GM23338 (cell line): ENCODE data around the gene NDUFAF5. TPM values are rescaled to one million over a fixed set of nuclear protein-coding genes. Genes with fewer than 3 reads are reported as not detected.

Experiments used
- ATAC-seq: fragments of 200-7000 bp; cut with Tn5 transposase; 3 replicates; pipeline ENCODE4 v1.9.1; 2020
- DNase-seq: peaks from one replicate; pipeline ENCODE4 v3.0.0-alpha.2; 2015; ENCODE audit warnings: low spot score
- H2AFZ ChIP-seq: fragments of 200-600 bp; sonication (generic); 2 replicates; pipeline ENCODE4 v1.8.0; 2016; ENCODE audit warnings: antibody characterized with exemption, mild to moderate bottlenecking, moderate library complexity
- H3F3A ChIP-seq: fragments of 200-600 bp; sonication (generic); replicated peaks from 2 replicates; pipeline ENCODE4 v1.8.0; 2017; ENCODE audit warnings: antibody characterized with exemption, mixed run types, low read depth
- H3K27ac ChIP-seq: fragments of 200-600 bp; sonication (generic); 2 replicates; pipeline ENCODE4 v1.6.1; 2016; ENCODE audit warnings: low read depth
- H3K27me3 ChIP-seq: fragments of 200-600 bp; sonication (generic); 2 replicates; pipeline ENCODE4 v1.8.0; 2016; ENCODE audit warnings: mild to moderate bottlenecking, mixed run types, moderate library complexity; ENCODE audit not compliant: insufficient read depth
- H3K36me3 ChIP-seq: fragments of 200-600 bp; sonication (generic); 2 replicates; pipeline ENCODE4 v1.8.0; 2016; ENCODE audit warnings: mild to moderate bottlenecking; ENCODE audit not compliant: insufficient read depth
- H3K4me1 ChIP-seq: fragments of 200-600 bp; sonication (generic); 2 replicates; pipeline ENCODE4 v1.8.0; 2016; ENCODE audit warnings: mild to moderate bottlenecking, moderate library complexity; ENCODE audit not compliant: insufficient read depth
- H3K4me2 ChIP-seq: fragments of 200-600 bp; sonication (generic); 2 replicates; pipeline ENCODE4 v1.7.1; 2017; ENCODE audit warnings: mixed run types
- H3K4me3 ChIP-seq: fragments of 200-600 bp; sonication (generic); 2 replicates; pipeline ENCODE4 v1.6.1; 2016; ENCODE audit warnings: mixed run types
- H3K79me2 ChIP-seq: fragments of 200-600 bp; sonication (generic); replicated peaks from 2 replicates; pipeline ENCODE4 v1.8.0; 2017; ENCODE audit warnings: mild to moderate bottlenecking; ENCODE audit not compliant: insufficient read depth
- H3K9me2 ChIP-seq: fragments of 200-600 bp; sonication (generic); 2 replicates; pipeline ENCODE4 v1.8.0; 2017; ENCODE audit not compliant: insufficient read depth
- H4K20me1 ChIP-seq: fragments of 200-600 bp; sonication (generic); replicated peaks from 2 replicates; pipeline ENCODE4 v1.8.0; 2017; ENCODE audit warnings: mild to moderate bottlenecking; ENCODE audit not compliant: insufficient read depth
- H3K27ac Mint-ChIP-seq: 2 replicates; pipeline ENCODE4 v1.8.0; 2020; ENCODE audit warnings: inconsistent platforms, mild to moderate bottlenecking, moderate library complexity, mixed read lengths
- H3K27me3 Mint-ChIP-seq: 3 replicates; pipeline ENCODE4 v1.8.0; 2022; ENCODE audit warnings: low read depth, mild to moderate bottlenecking, moderate library complexity, mixed read lengths, inconsistent platforms; ENCODE audit not compliant: insufficient read depth, poor library complexity
- H3K36me3 Mint-ChIP-seq: 3 replicates; pipeline ENCODE4 v1.8.0; 2021; ENCODE audit warnings: low read depth, mild to moderate bottlenecking, inconsistent platforms, moderate library complexity, mixed read lengths
- H3K4me1 Mint-ChIP-seq: 3 replicates; pipeline ENCODE4 v1.8.0; 2020; ENCODE audit warnings: mild to moderate bottlenecking, inconsistent platforms, mixed read lengths
- H3K4me3 Mint-ChIP-seq: 3 replicates; pipeline ENCODE4 v1.8.0; 2021; ENCODE audit warnings: moderate library complexity, mild to moderate bottlenecking, inconsistent platforms, mixed read lengths
- H3K9me3 Mint-ChIP-seq: 3 replicates; pipeline ENCODE4 v1.8.0; 2020; ENCODE audit warnings: moderate library complexity, mild to moderate bottlenecking, inconsistent platforms, mixed read lengths
- CREB1 ChIP-seq: fragments of 250-450 bp; sonication (Bioruptor Pico); IDR thresholded peaks from 2 replicates; pipeline ENCODE4 v1.5.0; 2020; ENCODE audit warnings: low read depth, mild to moderate bottlenecking, moderate library complexity
- EZH2 ChIP-seq: fragments of 200-600 bp; sonication (generic); IDR thresholded peaks from one replicate; pipeline ENCODE4 v1.8.0; 2017; ENCODE audit warnings: antibody characterized with exemption, mild to moderate bottlenecking, low read depth; ENCODE audit not compliant: unreplicated experiment
- EZH2phosphoT487 ChIP-seq: fragments of 200-600 bp; sonication (generic); IDR thresholded peaks from one replicate; pipeline ENCODE4 v1.8.1; 2018; ENCODE audit warnings: antibody characterized with exemption; ENCODE audit not compliant: unreplicated experiment
- POLR2AphosphoS5 ChIP-seq: IDR thresholded peaks from 2 replicates; pipeline ENCODE4 v1.6.1; 2016; ENCODE audit warnings: antibody characterized with exemption, low read depth
- STAT1 ChIP-seq: IDR thresholded peaks from one replicate; pipeline ENCODE4 v1.6.1; 2016; ENCODE audit warnings: antibody characterized with exemption; ENCODE audit not compliant: unreplicated experiment
- ZNF331 ChIP-seq: fragments of 250-450 bp; sonication (Bioruptor Pico); IDR thresholded peaks from 2 replicates; pipeline ENCODE4 v1.5.0; 2020; ENCODE audit warnings: low read depth, mild to moderate bottlenecking, moderate library complexity
- ZNF462 ChIP-seq: fragments of 250-450 bp; sonication (Bioruptor Pico); IDR thresholded peaks from 2 replicates; pipeline ENCODE4 v1.5.0; 2020; ENCODE audit warnings: mild to moderate bottlenecking, moderate library complexity
- polyA plus RNA-seq: library from polyadenylated mRNA; unstranded; fragments of >200 nt; fragmentation: Nextera tagmentation; extraction: Ambion mirVana; gene quantifications from 2 replicates; pipeline ENCODE4 v1.2.1, GENCODE V29; 2016
- total RNA-seq: library from RNA; depleted of rRNA; stranded (reverse); fragments of >200 nt; shearing (Covaris generic); gene quantifications from 2 replicates; pipeline ENCODE4 v1.2.3, GENCODE V29; 2014
- TF ChIP-seq, protein P1 (sequence below): IDR thresholded peaks from 2 replicates; pipeline ENCODE4 v1.6.1; 2016; ENCODE audit warnings: antibody characterized with exemption

Gene NDUFAF5
- total and polyA plus RNA-seq, 2 experiments from 2014 or later: 18.0 to 33.0 TPM

- no peak for TF ChIP-seq EZH2phosphoT487
Observed at GRCh38 chr20:13825465-13825864, 40.6 kb downstream of the NDUFAF5 start (continued).

DNA sequence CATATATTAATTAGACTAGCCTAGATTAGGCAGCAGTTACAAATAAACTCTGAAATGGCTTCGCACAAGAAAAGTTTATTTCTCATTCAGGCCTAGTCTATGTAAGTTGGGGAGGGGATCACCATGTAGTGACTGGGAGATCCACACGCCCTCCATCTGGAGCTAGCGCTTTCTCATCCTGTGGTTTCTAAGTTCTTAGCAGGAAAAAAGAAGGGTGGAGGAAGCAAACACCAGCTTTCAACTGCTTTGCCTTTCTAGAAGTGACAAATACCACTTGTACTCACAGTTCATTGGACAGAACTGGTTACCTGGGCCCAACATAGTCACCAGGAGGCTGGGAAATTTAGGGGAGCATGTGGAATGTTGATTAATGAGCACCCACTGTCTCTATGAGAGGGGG is 46.6 kb downstream of the NDUFAF5 start:
- Mint-ChIP-seq H3K4me3 (no peak overlapping the region), H3K27me3 (no peaks in the 10 kb centered on the region), H3K4me1 (no peaks in the 10 kb centered on the region), H3K9me3 (peaks cover 3% of the 10 kb centered on the region; the same call in 1 of the 3 replicates), H3K36me3 (no peaks in the 10 kb centered on the region), H3K27ac (no peak overlapping the region)
- H3K27me3 ChIP-seq: no peaks in the 10 kb centered on the region
- H3K79me2 ChIP-seq: no peaks in the 10 kb centered on the region
- no peaks in the 10 kb centered on the region for H3K36me3 ChIP-seq
- no peaks in the 10 kb centered on the region for H3F3A ChIP-seq
- H2AFZ ChIP-seq: no peak overlapping the region
- no peak for ATAC-seq
- H3K4me3 ChIP-seq: no peak overlapping the region
- no peak for DNase-seq
- H4K20me1 ChIP-seq: no peaks in the 10 kb centered on the region
- TF ChIP-seq POLR2AphosphoS5 (no peak), STAT1 (no peak), ZNF331 (CRISPR knock-in tag) (no peak), EZH2 (no peak), CREB1 (CRISPR knock-in tag) (no peak), ZNF462 (no peak)
- TF ChIP-seq, protein P1, sequence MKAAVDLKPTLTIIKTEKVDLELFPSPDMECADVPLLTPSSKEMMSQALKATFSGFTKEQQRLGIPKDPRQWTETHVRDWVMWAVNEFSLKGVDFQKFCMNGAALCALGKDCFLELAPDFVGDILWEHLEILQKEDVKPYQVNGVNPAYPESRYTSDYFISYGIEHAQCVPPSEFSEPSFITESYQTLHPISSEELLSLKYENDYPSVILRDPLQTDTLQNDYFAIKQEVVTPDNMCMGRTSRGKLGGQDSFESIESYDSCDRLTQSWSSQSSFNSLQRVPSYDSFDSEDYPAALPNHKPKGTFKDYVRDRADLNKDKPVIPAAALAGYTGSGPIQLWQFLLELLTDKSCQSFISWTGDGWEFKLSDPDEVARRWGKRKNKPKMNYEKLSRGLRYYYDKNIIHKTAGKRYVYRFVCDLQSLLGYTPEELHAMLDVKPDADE: no peak
- no peak overlapping the region for H3K27ac ChIP-seq
- H3K9me2 ChIP-seq: no peaks in the 10 kb centered on the region
- H3K4me1 ChIP-seq: no peaks in the 10 kb centered on the region
- no peak overlapping the region for H3K4me2 ChIP-seq
